Measurements from ENCODE around the gene OPTN.

The OPTN gene

GRCh38 chr10:13180788-13181187 lies 80.8 kb downstream of the OPTN start:
- in situ Hi-C loops (cut with HindIII; ENCODE audit: low sequenced_read_pairs) = no loop called here

- in situ Hi-C loops (cut with HindIII; ENCODE audit: low sequenced_read_pairs) = no loop called here
Measured at GRCh38 chr10:13182424-13182823, 82.5 kb downstream of the OPTN start.

- in situ Hi-C loops (cut with HindIII; ENCODE audit: low sequenced_read_pairs) = no loop called here
Measured at GRCh38 chr10:13183625-13184024, 83.7 kb downstream of the OPTN start.

- in situ Hi-C loops (cut with HindIII; ENCODE audit: low sequenced_read_pairs) = no loop called here
Measured at GRCh38 chr10:13184276-13184675, 84.3 kb downstream of the OPTN start.

- in situ Hi-C loops (cut with HindIII; ENCODE audit: low sequenced_read_pairs) = no loop called here
Measured at GRCh38 chr10:13184730-13185514, 85.0 kb downstream of the OPTN start.

- in situ Hi-C loops (cut with HindIII; ENCODE audit: low sequenced_read_pairs) = no loop called here
Measured at GRCh38 chr10:13187135-13187534, 87.2 kb downstream of the OPTN start.
